GM12892 (cell line): ENCODE data around the gene CDON.

Source experiments
- POLR2A ChIP-seq: IDR thresholded peaks from 2 replicates; pipeline ENCODE4 v1.6.1; 2011; ENCODE audit warnings: low read depth, low read length, control low read depth
- POLR2AphosphoS5 ChIP-seq: IDR thresholded peaks from 2 replicates; pipeline ENCODE4 v1.6.1; 2011; ENCODE audit warnings: low read depth, low read length, control low read depth
- TAF1 ChIP-seq: IDR thresholded peaks from 2 replicates; pipeline ENCODE4 v1.6.1; 2011; ENCODE audit warnings: low read depth, mild to moderate bottlenecking, control low read depth, low read length, borderline replicate concordance

GRCh38 chr11:125960771-125961170, 101.9 kb downstream of the CDON start:
- TF ChIP-seq POLR2AphosphoS5 (no peak), POLR2A (no peak), TAF1 (no peak)
